ENCODE measurements around the gene PSMG4.

The PSMG4 gene

DNA sequence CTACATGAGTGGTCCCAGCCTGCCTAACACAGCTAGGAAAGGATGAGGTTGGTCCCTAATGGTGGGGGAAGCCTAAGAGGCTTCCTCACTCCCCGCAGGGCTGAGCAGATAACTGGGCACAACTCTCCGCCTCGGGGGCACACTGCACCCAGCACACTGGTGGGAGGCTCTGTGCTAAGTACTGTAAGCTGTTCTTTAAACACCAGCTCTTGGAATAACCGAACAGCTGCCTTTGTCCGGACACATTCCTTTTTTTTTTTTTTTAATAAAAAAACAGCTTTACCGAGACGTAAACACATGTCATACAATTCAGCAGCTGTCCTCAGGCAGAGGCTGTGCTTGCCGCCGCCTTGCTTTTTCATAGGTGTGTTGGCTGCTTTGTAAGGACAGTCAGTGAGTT lies 6.9 kb downstream of the PSMG4 start:
- Histone ChIP-seq H3K4me1 (ENCODE audit: insufficient read depth, low read length) (peaks cover 3% of the 10 kb centered on the region), H3K27me3 (ENCODE audit: insufficient read depth, low read length) (no peaks in the 10 kb centered on the region)

DNA sequence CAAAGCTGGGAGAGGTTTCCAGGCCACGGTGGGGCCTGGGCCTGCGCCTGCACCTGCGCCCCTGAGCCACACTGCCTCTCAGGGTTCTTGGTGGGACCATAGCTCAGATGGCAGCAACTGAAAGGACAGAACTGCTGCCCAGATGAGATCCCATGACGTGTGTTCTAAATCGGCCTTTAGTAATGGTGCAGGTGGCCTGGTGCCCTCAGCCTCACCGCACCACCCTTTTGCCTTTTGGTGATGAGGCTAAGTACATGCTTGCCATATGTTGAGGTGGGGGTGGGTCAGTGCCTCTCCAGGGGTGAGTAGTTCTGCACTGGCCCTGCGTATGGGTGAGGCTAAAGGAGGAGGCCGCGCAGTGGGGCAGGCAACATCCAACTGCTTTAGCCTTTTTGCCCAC lies 7.4 kb downstream of the PSMG4 start:
- H3K4me3 ChIP-seq (ENCODE audit: low read length), result no peak overlapping the region
- no peaks in the 10 kb centered on the region for H3K27me3 ChIP-seq (ENCODE audit: insufficient read depth, low read length)
- H3K36me3 ChIP-seq (ENCODE audit: insufficient read depth, low read length), result peaks cover 65% of the 10 kb centered on the region
- H3K9me3 ChIP-seq (ENCODE audit: low read length), result no peaks in the 10 kb centered on the region
- no peaks in the 10 kb centered on the region for H3K4me1 ChIP-seq (ENCODE audit: insufficient read depth, low read length)
- H2AFZ ChIP-seq (ENCODE audit: low read depth, low read length), result no peak overlapping the region

More for the DNA sequence above, 6.9 kb downstream of the PSMG4 start:
- no peaks in the 10 kb centered on the region for H3K9me3 ChIP-seq (ENCODE audit: low read length)
- H3K36me3 ChIP-seq (ENCODE audit: insufficient read depth, low read length), result peaks cover 60% of the 10 kb centered on the region
- H2AFZ ChIP-seq (ENCODE audit: low read depth, low read length), result no peak overlapping the region
- no peak overlapping the region for H3K4me3 ChIP-seq (ENCODE audit: low read length)

DNA sequence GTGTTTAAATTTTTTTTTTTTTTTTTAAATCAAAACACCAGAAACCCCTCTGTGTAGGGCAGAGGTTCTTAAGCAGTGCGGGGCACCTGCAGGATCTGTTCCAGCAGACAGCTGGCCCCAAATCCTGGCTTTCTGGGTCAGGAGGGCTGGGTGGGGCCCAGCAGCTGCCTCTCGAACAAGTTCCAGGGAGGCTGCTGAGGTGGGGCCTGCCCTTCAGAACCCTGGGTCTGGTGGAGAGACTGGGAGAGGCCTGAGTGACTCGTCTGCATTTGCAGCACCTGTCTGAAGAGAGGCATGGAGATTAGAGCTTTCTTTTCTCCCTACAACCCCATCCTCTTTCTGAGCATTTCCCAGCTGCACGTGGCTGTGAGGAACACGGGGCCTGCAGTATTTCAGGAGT lies 8.4 kb downstream of the PSMG4 start:
- Histone ChIP-seq H3K4me1 (ENCODE audit: insufficient read depth, low read length) (no peaks in the 10 kb centered on the region), H3K9me3 (ENCODE audit: low read length) (no peaks in the 10 kb centered on the region), H3K27me3 (ENCODE audit: insufficient read depth, low read length) (no peaks in the 10 kb centered on the region), H2AFZ (ENCODE audit: low read depth, low read length) (no peak overlapping the region), H3K36me3 (ENCODE audit: insufficient read depth, low read length) (peaks cover 74% of the 10 kb centered on the region), H3K4me3 (ENCODE audit: low read length) (no peak overlapping the region)

GRCh38 chr6:3268680-3269079 lies 9.9 kb downstream of the PSMG4 start:
- Histone ChIP-seq H3K9me3 (ENCODE audit: low read length) (no peaks in the 10 kb centered on the region), H3K27me3 (ENCODE audit: insufficient read depth, low read length) (no peaks in the 10 kb centered on the region), H2AFZ (ENCODE audit: low read depth, low read length) (no peak overlapping the region), H3K4me1 (ENCODE audit: insufficient read depth, low read length) (no peaks in the 10 kb centered on the region), H3K4me3 (ENCODE audit: low read length) (no peak overlapping the region), H3K36me3 (ENCODE audit: insufficient read depth, low read length) (peaks cover 77% of the 10 kb centered on the region)

GRCh38 chr6:3269281-3269975 lies 10.7 kb downstream of the PSMG4 start:
- Histone ChIP-seq H3K27me3 (ENCODE audit: insufficient read depth, low read length) (no peaks in the 10 kb centered on the region), H3K9me3 (ENCODE audit: low read length) (no peaks in the 10 kb centered on the region), H2AFZ (ENCODE audit: low read depth, low read length) (no peak overlapping the region), H3K4me1 (ENCODE audit: insufficient read depth, low read length) (no peaks in the 10 kb centered on the region), H3K36me3 (ENCODE audit: insufficient read depth, low read length) (peaks cover 76% of the 10 kb centered on the region), H3K4me3 (ENCODE audit: low read length) (no peak overlapping the region)

DNA sequence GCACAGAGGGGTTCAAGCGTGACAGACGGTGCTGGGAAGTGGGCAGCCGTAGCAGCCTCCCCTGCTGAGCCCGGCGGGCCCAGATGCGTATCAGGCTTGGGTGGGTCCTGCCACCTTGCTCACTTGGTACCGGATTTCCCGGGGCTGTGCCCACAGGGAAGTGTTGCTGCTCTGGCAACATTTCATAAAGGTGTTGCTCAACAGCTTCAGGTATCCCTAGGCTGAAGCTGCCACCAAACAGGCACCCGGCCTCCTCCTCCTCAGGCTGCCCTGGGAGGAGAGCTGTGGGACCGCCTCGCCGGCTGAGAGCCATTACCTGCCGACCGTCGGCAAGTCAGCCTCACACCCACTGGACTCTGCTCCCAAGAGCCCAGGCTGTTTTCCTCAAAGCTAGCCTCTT lies 11.5 kb downstream of the PSMG4 start:
- no peak overlapping the region for H3K4me3 ChIP-seq (ENCODE audit: low read length)
- H2AFZ ChIP-seq (ENCODE audit: low read depth, low read length), result no peak overlapping the region
- no peaks in the 10 kb centered on the region for H3K27me3 ChIP-seq (ENCODE audit: insufficient read depth, low read length)
- no peaks in the 10 kb centered on the region for H3K4me1 ChIP-seq (ENCODE audit: insufficient read depth, low read length)
- H3K36me3 ChIP-seq (ENCODE audit: insufficient read depth, low read length), result peaks cover 68% of the 10 kb centered on the region
- H3K9me3 ChIP-seq (ENCODE audit: low read length), result no peaks in the 10 kb centered on the region

GRCh38 chr6:3271756-3272155 lies 13.0 kb downstream of the PSMG4 start:
- Histone ChIP-seq H3K9me3 (ENCODE audit: low read length) (no peaks in the 10 kb centered on the region), H3K27me3 (ENCODE audit: insufficient read depth, low read length) (no peaks in the 10 kb centered on the region), H3K4me3 (ENCODE audit: low read length) (no peak overlapping the region), H3K4me1 (ENCODE audit: insufficient read depth, low read length) (no peaks in the 10 kb centered on the region), H3K36me3 (ENCODE audit: insufficient read depth, low read length) (peaks cover 71% of the 10 kb centered on the region), H2AFZ (ENCODE audit: low read depth, low read length) (no peak overlapping the region)

DNA sequence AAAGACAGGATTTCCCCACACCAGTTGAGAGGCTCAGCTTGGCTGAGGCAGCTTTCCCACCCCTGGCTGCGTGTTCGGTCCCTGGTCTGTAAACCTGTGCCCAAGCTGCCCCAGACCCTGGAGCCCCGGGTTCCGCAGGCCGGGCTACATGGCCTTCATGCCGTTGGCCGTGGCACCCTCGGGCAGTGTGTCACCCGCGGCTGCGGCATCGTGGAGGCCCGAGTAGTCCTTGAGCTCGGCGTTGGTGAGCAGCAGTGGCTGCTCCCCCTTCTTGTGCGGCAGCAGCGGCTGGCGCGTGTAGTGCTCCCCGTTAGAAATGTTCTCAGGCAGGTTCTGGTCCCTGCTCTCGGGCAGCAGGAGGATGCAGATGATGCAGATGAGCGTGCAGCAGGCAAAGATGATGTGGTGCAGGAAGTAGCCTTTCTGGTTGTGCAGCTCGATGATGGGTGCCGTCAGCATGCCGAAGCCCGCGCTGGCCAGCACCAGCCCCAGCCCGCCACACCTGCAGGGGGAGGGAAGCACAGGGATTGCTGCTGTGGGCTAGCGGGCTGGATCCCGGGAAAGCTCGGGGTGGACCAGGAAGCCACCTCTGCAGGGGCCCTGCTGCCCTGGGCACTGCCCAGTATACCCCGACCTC lies 14.3 kb downstream of the PSMG4 start:
- H3K4me1 ChIP-seq (ENCODE audit: insufficient read depth, low read length), result no peaks in the 10 kb centered on the region
- H3K27me3 ChIP-seq (ENCODE audit: insufficient read depth, low read length), result no peaks in the 10 kb centered on the region
- no peak overlapping the region for H2AFZ ChIP-seq (ENCODE audit: low read depth, low read length)
- H3K4me3 ChIP-seq (ENCODE audit: low read length), result no peak overlapping the region
- peaks cover 64% of the 10 kb centered on the region for H3K36me3 ChIP-seq (ENCODE audit: insufficient read depth, low read length)
- no peaks in the 10 kb centered on the region for H3K9me3 ChIP-seq (ENCODE audit: low read length)

GRCh38 chr6:3273707-3274521 lies 15.2 kb downstream of the PSMG4 start:
- Histone ChIP-seq H3K9me3 (ENCODE audit: low read length) (no peaks in the 10 kb centered on the region), H2AFZ (ENCODE audit: low read depth, low read length) (no peak overlapping the region), H3K4me1 (ENCODE audit: insufficient read depth, low read length) (no peaks in the 10 kb centered on the region), H3K36me3 (ENCODE audit: insufficient read depth, low read length) (peaks cover 57% of the 10 kb centered on the region), H3K4me3 (ENCODE audit: low read length) (no peak overlapping the region), H3K27me3 (ENCODE audit: insufficient read depth, low read length) (no peaks in the 10 kb centered on the region)

DNA sequence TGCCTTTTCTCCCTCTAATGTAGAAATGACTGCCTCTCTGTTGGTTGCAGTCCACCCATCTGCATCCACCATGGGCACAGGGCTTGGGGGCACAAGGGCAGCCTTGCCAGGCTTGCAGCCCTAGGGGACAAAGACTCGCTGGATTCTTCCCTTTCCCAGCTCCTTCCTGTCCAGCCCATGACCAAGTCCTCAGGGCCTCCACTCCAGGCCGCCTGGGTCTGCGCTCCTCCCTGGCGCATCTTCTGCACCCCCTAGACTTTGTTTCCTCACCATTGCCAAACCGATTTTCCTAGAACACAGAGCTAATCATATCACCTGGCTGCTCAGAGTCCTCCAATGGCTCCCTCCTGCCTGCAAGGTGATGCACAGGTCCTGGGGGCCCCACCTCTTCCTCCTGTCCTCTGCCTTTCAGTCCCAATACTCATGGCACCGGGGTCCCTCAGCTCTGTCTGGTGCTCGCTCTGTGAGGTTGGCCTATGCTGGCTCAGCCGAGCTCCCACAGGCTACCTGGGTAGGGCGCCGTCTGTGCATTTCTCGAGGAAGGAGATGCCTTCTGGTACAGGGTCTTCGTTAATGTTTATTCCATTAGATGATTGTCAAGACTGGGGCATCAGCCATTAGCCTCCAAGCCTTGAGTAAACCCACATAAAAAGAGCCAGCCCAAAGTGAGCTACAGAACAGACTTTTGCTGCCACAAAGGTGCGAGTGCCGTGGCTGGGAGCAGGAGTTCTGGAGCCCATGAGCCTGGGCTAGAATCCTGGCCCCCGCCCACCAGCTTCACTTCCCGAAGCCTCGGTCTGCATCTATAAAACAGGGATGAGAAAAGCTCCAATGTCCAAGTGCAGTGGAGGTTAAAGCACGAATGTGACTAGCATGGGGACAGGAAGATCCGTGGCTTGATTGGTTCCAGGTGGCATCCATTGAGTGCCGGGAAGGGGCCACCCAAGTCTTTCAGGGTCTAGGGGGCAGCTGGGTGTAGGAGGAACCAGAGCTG lies 17.7 kb downstream of the PSMG4 start:
- peaks cover 33% of the 10 kb centered on the region for H3K36me3 ChIP-seq (ENCODE audit: insufficient read depth, low read length)
- no peaks in the 10 kb centered on the region for H3K9me3 ChIP-seq (ENCODE audit: low read length)
- H3K4me1 ChIP-seq (ENCODE audit: insufficient read depth, low read length), result peaks cover 9% of the 10 kb centered on the region
- H3K27me3 ChIP-seq (ENCODE audit: insufficient read depth, low read length), result no peaks in the 10 kb centered on the region
- H2AFZ ChIP-seq (ENCODE audit: low read depth, low read length), result no peak overlapping the region
- H3K4me3 ChIP-seq (ENCODE audit: low read length), result no peak overlapping the region

DNA sequence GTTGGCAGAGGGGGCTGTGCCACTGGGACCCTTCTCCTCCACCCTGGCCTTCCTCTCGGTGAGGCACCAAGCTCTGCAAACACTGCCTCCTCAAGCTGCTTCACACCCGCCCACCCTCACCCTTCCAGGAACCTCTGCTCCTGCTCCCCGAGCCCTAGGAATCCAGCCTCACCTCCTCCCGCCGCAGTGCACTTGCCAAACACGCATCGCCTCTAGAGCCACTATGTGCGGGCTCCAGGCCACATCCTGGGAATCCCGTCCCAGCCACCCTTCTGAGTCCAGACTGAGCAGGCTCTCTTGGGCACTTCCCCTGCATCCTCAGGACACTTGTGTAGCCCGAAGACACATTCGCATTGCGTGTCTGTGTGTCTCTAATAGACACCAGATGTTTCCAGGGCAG lies 18.5 kb downstream of the PSMG4 start:
- Histone ChIP-seq H3K9me3 (ENCODE audit: low read length) (no peaks in the 10 kb centered on the region), H3K4me1 (ENCODE audit: insufficient read depth, low read length) (peaks cover 17% of the 10 kb centered on the region), H3K36me3 (ENCODE audit: insufficient read depth, low read length) (peaks cover 25% of the 10 kb centered on the region), H3K27me3 (ENCODE audit: insufficient read depth, low read length) (no peaks in the 10 kb centered on the region), H3K4me3 (ENCODE audit: low read length) (no peak overlapping the region), H2AFZ (ENCODE audit: low read depth, low read length) (no peak overlapping the region)

DNA sequence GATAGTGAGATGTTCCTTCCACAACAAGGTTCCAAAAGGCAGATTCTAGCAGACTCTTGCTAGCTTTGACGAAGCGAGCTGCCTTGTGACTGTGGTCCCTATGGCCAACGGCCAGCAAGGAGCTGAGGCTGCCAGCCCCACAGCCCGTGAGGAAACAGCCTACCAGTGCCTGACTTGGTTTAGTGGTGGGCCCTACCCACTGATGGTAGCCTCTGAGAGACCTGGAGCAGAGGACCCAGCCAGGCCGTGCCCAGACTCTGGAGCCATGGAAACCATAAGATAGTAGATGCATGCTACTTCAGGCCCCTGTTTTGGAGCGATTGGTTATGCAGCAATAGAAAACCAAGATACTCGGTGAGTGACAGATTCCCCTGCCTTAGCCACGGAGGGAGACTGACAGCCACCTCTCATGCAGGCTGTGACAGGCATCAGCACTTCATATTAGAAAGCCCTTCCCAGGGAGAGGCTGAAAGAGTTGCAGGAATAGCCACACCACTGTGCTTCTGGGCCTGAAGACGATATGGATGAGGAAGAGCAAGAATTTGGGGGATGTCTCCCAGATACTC lies 19.2 kb downstream of the PSMG4 start:
- H2AFZ ChIP-seq (ENCODE audit: low read depth, low read length), result no peak overlapping the region

More for the DNA sequence above, 19.2 kb downstream of the PSMG4 start:
- Histone ChIP-seq H3K36me3 (ENCODE audit: insufficient read depth, low read length) (peaks cover 21% of the 10 kb centered on the region), H3K4me1 (ENCODE audit: insufficient read depth, low read length) (peaks cover 23% of the 10 kb centered on the region), H3K4me3 (ENCODE audit: low read length) (no peak overlapping the region), H3K27me3 (ENCODE audit: insufficient read depth, low read length) (no peaks in the 10 kb centered on the region), H3K9me3 (ENCODE audit: low read length) (no peaks in the 10 kb centered on the region)
